ENCODE measurements around the gene EVI5L. TPM values are rescaled to one million over a fixed set of nuclear protein-coding genes. Genes with fewer than 3 reads are reported as not detected.

Gene EVI5L
- total and polyA plus RNA-seq, 2 of the 4 experiments (the other 2 are of a cell fraction) = 12.7 to 14.6 TPM

DNA sequence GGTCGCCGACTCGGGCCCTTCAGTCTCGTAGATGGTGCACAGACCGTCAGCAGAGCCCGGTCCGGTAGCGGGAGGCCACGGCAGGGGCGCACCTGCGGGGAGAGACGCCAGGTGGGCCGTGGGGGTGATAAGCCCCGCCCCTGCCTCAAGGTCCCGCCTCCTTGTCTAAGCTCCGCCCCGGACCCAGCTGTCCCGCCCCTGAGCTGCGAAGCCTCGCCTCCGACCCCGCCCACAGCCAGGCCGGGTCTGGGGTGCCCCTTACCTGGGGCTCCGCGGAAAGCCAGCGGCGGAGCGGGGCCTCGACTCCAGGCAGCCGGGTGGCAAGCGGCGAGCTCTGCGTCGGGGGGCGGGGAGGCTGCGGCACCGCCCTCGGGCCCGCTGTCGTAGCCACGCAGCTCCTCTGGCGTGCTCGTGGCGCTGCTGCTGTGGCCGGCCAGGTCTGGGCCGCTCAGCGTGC, 39.5 kb downstream of the EVI5L start:
- no peak overlapping the region for H3K18ac ChIP-seq (ENCODE audit: low read depth, low read length)
- H4K20me1 ChIP-seq (ENCODE audit: insufficient read depth, low read length) = peaks cover 8% of the 10 kb centered on the region
- dilution Hi-C loops (cut with HindIII; ENCODE audit: low sequenced_read_pairs, unreplicated experiment) (no loop called here), in situ Hi-C loops (cut with MboI; ENCODE audit: low sequenced_read_pairs) (no loop called here), intact Hi-C loops (cut with micrococcal nuclease) (no loop called here)
- no peaks in the 10 kb centered on the region for H3K9me1 ChIP-seq (ENCODE audit: insufficient read depth, low read length)
- H3K4me2 ChIP-seq (ENCODE audit: low read depth, low read length) = peak overlapping the region; percentile 78
- H3K4ac ChIP-seq (ENCODE audit: low read depth, low read length) = no peak overlapping the region
- H2BK15ac ChIP-seq (ENCODE audit: low read depth, low read length) = no peak overlapping the region
- peak overlapping the region; percentile 43 for H3K4me3 ChIP-seq (ENCODE audit: insufficient read depth, low read depth, low read length)
- H3K9ac ChIP-seq (ENCODE audit: low read depth, low read length) = no peak overlapping the region
- TF ChIP-seq CHD1 (IDR thresholded peaks at IDR 0.05; ENCODE audit: low read depth, low read length) = no peak
- no peak for TF ChIP-seq RAD21 (IDR thresholded peaks at IDR 0.05; ENCODE audit: low read length)
- no peak for TF ChIP-seq MAFK (IDR thresholded peaks at IDR 0.05; ENCODE audit: low read depth, low read length)
- TF ChIP-seq ELK1 (IDR thresholded peaks at IDR 0.05; ENCODE audit: borderline replicate concordance, low read depth, low read length) = no peak
- no peak for TF ChIP-seq RFX5 (IDR thresholded peaks at IDR 0.05; ENCODE audit: low read depth, low read length)
- no peak for TF ChIP-seq SMC3 (IDR thresholded peaks at IDR 0.05; ENCODE audit: low read depth, low read length)
- TF ChIP-seq RCOR1 (IDR thresholded peaks at IDR 0.05; ENCODE audit: insufficient replicate concordance, low read length) = no peak
- peaks cover 25% of the 10 kb centered on the region for H3K27me3 ChIP-seq (ENCODE audit: control insufficient read depth, insufficient read depth, low read length)
- BruUV-seq (replicated peaks) = no TSS peak
- H3K79me1 ChIP-seq (ENCODE audit: low read depth in 1 of 2, low read length in 2 of 2) = no peaks in the 10 kb centered on the region
- no peak overlapping the region for H4K91ac ChIP-seq (ENCODE audit: insufficient read depth, low read depth, low read length)
- WGBS, 2 experiments (ENCODE audit: extremely low coverage in 2 of 2, insufficient read length in 1 of 2) = 1% methylated on average over 16 of the region's 47 CpGs; no CpG with 5 or more reads in 1 of the 2 experiments
- CTCF ChIA-PET = interaction anchor here (0.6 to 1.9 kb wide), 9 partner anchors 8 to 74 kb away, joined by 3 to 9 read pairs (median 4); partner anchors contain the start of genes MAP2K7 and TIMM44
- H2AK9ac ChIP-seq (replicated peaks; ENCODE audit: low read depth, low read length, poor library complexity) = peak overlapping the region; percentile 55
- H3K4me1 ChIP-seq (ENCODE audit: control insufficient read depth, insufficient read depth, low read length) = peaks cover 16% of the 10 kb centered on the region
- H3K56ac ChIP-seq (ENCODE audit: extremely low read depth, insufficient read depth, low read length) = no peak overlapping the region
- no peaks in the 10 kb centered on the region for H3K9me3 ChIP-seq (ENCODE audit: control insufficient read depth, insufficient read depth, low read length)
- H2BK120ac ChIP-seq (ENCODE audit: low read depth, low read length) = no peak overlapping the region
- no peak overlapping the region for H2AK5ac ChIP-seq (ENCODE audit: low read depth, low read length)
- peak overlapping the region; percentile 10 for H2BK5ac ChIP-seq (ENCODE audit: low read depth, low read length, poor library complexity, severe bottlenecking)
- peak overlapping the region; percentile 88 for H2AFZ ChIP-seq (replicated peaks; ENCODE audit: low read length, poor library complexity)
- peak; percentile 42 for ATAC-seq (ENCODE audit: low read depth)
- no peaks in the 10 kb centered on the region for H3K36me3 ChIP-seq (ENCODE audit: control insufficient read depth, insufficient read depth, low read length)
- H3K27ac ChIP-seq (ENCODE audit: insufficient read depth, low read length) = no peak overlapping the region
- peak; percentile 28 for DNase-seq
- no peak overlapping the region for H4K5ac ChIP-seq (ENCODE audit: low read depth, low read length)
- H3K14ac ChIP-seq (replicated peaks; ENCODE audit: low read depth, low read length) = no peak overlapping the region
- POLR2A ChIA-PET (ENCODE audit: unreplicated experiment) = no interaction called here
- no peak overlapping the region for H3K23ac ChIP-seq (ENCODE audit: low read depth, low read length)
- H4K8ac ChIP-seq (ENCODE audit: low read depth in 2 of 2, low read length in 2 of 2) = no peak overlapping the region
- H2BK20ac ChIP-seq (ENCODE audit: low read depth, low read length) = no peak overlapping the region
